GM19397 (cell line): ENCODE measurements around the gene EEF1A2.

Experiments used
- ATAC-seq: cut with Tn5 transposase; IDR thresholded peaks from one replicate; pipeline ENCODE4 v1.9.1; 2021; ENCODE audit warnings: mild to moderate bottlenecking, moderate library complexity; ENCODE audit not compliant: unreplicated experiment

Gene EEF1A2

GRCh38 chr20:63471981-63472831 lies 26.7 kb downstream of the EEF1A2 start, which contains the start of gene KCNQ2:
KCNQ2 (minus strand) TSS chr20:63472655; CDS start chr20:63472463, 192 bp downstream.
- ATAC-seq = no peak

GRCh38 chr20:63471717-63471980 lies 27.2 kb downstream of the EEF1A2 start:
- no peak for ATAC-seq

- no peak for ATAC-seq
Observed at GRCh38 chr20:63471002-63471716, 27.7 kb downstream of the EEF1A2 start.

GRCh38 chr20:63470410-63470809 lies 28.5 kb downstream of the EEF1A2 start:
- no peak for ATAC-seq

GRCh38 chr20:63469713-63470101 lies 29.2 kb downstream of the EEF1A2 start:
- ATAC-seq = no peak

GRCh38 chr20:63469019-63469712 lies 29.7 kb downstream of the EEF1A2 start:
- no peak for ATAC-seq

GRCh38 chr20:63468421-63468820 lies 30.5 kb downstream of the EEF1A2 start:
- ATAC-seq = no peak

- ATAC-seq = no peak
Observed at GRCh38 chr20:63467294-63468083, 31.4 kb downstream of the EEF1A2 start.

GRCh38 chr20:63466861-63467260 lies 32.0 kb downstream of the EEF1A2 start:
- no peak for ATAC-seq

GRCh38 chr20:63466250-63466825 lies 32.5 kb downstream of the EEF1A2 start:
- no peak for ATAC-seq

- ATAC-seq = no peak
Observed at GRCh38 chr20:63465380-63466249, 33.3 kb downstream of the EEF1A2 start.

- ATAC-seq = no peak
Observed at GRCh38 chr20:63464289-63464635, 34.6 kb downstream of the EEF1A2 start.

- ATAC-seq = no peak
Observed at GRCh38 chr20:63463400-63464288, 35.2 kb downstream of the EEF1A2 start.

- no peak for ATAC-seq
Observed at GRCh38 chr20:63462244-63462643, 36.6 kb downstream of the EEF1A2 start.

GRCh38 chr20:63461104-63461763 lies 37.6 kb downstream of the EEF1A2 start:
- no peak for ATAC-seq

GRCh38 chr20:63459070-63459380 lies 39.9 kb downstream of the EEF1A2 start:
- ATAC-seq = no peak

- ATAC-seq = no peak
Observed at GRCh38 chr20:63458170-63459069, 40.5 kb downstream of the EEF1A2 start.
